CD4-positive, alpha-beta T cell treated with Interleukin-15 for 4 hours (primary cell): ENCODE measurements around the gene RGS3.

ENCODE experiments used
- DNase-seq: peaks from one replicate; pipeline ENCODE4 v3.0.0-alpha.2; 2020; ENCODE audit warnings: low spot score

RGS3 gene

DNA sequence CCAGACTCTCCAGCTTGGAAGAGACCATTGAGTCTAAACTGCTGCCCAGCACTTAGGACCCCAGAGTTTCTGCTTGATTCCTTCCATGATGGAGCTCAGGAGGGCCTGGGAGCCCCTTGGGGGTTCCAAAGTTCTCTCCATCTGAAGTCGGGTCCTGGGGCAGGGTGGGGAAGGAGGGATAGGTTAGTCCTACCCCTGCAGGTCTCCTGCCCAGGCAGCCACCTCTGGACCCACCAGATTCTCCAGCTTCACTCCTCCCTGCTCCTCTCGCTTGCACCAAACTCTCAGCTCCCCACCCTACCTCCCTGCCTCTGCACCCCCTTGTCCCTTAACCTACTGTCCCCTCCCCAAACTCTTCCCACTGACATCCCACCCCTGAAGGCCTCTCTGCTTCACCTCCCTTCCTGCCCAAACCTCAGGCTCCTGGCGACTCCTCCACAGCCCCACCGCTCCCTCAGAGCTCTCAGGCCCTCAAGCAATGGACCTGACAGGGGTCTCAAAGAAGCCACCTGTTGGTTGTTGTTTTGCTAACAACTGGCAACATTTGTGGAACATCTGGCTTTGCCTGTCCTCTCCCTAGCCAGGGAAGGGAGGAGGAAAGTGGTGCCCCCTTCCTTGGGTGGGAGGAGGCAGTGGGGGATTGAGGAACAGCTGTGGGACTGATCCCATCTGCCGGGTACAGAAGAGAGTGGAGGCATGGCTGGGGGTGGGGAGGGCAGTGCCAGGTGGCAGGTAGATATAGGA, 137.5 kb downstream of the RGS3 start:
- DNase-seq, result no peak

DNA sequence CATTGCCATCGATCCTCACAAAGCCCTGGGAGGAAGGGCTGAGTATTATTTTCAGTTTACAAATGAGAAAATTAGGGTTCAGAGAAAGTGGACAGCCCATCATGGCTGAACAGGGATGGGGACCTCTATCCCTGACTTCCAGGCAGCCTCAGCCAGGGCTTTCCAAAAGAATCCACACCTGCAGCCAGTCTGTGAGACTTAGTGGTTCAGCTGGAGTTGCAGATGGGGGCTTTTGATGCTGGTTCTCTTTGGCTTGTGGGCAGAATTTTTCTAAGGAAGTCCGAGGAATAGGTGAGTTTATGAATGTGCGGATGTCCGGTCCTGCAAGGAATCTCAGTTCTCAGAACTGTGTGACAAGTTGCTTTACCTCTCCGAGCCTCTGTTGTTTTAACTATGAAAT, 138.1 kb downstream of the RGS3 start:
- no peak for DNase-seq

DNA sequence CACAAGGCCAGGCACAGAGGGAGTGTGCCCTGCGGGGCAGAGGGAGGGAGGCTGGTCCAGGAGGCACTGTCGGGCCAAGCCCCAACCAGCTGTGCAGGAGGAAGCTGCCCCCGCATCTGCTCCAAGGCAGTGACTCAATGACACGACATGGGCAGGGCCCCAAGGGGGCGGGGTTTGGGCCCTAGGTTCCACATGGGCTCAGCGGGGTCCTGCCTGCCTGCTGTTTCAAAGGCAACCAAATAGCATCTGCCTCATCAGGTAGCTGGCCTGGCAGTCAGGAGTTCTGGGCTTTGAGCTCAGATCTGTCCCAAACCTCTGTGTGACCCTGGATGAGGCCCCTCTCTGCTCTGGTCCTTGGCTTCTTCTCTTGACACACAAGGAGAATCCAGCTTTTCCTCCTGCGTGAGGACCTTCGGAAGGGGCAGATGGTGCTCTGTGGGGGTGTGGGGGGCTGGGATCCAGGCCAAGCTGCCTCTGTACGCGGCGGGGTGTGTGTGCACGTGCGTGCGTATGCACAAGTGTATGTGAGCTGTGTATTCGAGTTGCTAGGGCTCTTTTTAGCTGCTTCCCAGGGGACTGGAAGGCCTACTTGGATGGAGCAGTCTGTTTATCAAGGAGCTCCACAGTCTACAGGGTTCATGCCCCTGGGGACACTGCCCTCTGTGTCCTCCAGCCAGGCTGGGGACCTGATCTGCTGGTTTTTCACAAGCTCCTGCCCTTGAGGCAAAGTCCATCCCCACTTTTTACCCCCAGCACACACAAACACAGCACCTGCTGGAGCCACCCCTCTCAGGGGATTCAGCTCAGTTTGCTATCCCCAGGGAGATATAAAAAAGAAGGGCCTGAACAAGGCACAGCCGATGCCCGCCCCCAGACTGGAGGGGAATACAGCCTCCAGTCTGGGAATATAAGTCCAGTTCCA, 138.9 kb downstream of the RGS3 start:
- DNase-seq, result no peak

DNA sequence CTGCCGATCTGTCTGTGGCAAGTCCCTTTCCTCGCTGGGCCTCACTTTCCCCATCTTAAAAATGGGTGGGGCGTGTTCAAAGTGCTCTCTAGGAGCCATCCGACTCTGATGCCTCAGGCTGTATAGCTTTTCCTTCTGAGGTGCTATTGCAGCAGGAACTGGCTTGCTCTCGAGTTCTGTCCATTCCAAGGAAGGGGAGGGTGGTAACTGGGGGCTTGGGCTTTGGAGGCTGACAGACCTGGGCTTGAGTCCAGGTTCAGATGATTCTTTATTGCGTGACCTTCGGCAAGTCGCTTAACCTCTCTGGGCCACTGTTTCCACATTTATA, 139.5 kb downstream of the RGS3 start:
- DNase-seq, result no peak

DNA sequence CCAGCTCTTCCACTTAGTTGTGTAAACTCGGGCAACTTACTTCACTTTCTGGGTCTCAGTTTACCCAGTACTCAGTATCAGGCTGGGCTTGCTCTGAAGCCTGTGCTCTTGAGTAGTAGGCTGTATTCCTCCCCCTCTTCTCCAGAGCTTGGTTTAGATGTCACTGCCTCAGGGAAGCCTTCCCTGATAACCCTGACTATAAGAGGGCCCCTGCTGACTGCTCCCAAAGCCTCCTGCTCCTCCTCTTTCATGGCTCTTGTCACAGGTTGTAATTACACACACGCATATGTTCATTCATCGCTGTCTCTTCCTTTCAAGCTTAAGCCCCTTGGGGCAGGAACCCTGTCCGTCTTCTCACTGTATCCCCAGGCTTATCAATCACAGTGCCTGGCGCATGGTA, 140.2 kb downstream of the RGS3 start:
- no peak for DNase-seq

DNA sequence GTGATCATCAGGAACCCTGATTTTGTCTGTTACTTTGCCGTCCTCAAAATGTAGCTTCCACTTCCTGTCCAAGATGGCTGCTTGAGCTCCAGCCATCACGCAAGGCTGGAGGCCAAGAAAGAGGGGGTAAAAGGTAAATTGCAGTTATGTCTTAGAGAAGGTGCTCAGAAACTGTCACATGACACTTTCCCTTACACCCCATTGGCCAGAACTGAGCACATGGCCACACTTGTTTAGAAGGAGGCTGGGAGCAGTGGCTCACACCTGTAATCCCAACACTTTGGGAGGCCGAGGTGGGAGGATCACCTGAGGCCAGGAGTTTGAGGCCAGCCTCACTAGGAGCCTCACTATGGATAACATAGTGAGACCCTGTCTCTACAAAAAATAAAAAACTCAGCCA, 140.9 kb downstream of the RGS3 start:
- DNase-seq, result no peak

DNA sequence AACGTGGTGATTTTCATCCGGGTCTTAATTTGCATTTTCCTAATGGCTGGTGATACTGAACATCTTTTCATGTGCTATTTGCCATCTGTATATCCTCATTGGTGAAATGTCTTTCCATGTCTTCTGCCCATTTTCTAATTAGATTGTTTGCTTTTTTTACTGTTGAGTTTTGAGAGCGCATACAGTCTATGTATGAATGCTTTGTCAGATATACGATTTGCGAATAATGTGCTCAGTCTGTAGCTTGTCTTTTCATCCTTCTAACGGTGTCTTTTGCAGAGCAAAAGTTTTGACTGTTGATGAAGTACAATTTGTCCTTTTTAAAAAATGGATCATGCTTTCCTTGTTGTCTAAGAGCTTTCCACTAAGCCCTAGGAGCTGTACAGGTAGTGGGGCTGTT, 143.0 kb downstream of the RGS3 start:
- DNase-seq, result no peak

DNA sequence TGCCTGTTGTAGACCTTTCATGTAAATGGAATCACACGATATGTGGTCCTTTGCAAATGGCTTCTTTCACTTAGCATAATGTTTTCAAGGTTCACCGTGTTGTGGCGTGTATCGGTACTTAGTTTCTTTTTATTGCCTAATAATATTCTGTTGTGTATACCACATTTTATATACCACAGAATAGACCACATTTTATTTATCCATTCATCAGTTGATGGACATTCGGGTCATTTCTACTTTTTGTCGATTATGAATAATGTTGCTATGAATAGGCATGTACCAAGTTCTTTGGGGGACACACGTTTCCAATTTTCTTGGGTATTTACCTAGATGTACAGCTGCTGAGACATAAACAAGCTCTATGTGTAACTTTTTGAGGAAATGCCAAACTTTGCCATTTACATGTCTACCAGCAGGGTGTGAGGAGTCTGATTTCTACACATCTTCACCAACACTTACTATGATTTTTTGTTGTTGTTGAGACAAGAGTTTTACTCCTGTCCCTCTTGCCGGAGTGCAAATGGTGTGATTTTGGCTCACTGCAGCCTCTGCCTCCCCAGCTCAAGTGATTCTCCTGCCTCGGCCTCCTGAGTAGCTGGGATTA, 144.7 kb downstream of the RGS3 start:
- no peak for DNase-seq

DNA sequence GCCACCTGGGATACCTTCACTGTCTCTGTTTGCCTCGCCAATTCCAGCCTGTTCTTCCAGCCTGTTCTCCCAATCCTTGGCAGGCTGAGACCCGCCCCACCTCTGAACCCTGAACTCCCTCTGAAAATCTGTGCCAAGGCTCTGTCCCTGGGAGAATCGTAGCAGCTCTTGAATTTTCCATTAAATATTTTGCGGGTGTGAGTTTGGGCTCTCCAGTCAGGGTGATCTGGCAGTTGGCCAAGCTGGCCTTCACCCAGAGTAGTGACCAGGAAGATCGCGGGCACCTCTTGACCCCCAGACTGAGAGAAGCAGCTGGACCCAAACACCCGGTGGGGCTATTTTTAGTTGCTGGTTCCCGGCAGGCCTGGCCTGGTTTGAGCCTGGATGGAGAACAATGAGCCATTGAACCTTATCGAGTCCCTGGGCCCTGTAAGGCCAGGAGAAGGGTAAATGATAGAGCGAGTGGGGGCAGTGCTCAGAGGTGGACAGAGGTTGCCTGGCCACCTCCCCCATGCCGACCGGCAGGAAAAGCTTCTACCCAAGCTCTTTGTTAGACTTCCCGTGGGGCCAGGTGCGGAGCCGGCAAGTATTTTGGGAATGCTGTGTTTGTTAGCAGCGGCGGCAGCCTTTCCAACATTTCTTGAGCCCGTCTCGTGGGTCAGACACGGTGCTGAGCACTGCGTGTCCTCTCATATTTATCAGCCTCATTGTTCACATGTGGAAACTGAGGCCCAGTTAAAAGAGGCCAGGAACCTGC, 146.2 kb downstream of the RGS3 start:
- no peak for DNase-seq

DNA sequence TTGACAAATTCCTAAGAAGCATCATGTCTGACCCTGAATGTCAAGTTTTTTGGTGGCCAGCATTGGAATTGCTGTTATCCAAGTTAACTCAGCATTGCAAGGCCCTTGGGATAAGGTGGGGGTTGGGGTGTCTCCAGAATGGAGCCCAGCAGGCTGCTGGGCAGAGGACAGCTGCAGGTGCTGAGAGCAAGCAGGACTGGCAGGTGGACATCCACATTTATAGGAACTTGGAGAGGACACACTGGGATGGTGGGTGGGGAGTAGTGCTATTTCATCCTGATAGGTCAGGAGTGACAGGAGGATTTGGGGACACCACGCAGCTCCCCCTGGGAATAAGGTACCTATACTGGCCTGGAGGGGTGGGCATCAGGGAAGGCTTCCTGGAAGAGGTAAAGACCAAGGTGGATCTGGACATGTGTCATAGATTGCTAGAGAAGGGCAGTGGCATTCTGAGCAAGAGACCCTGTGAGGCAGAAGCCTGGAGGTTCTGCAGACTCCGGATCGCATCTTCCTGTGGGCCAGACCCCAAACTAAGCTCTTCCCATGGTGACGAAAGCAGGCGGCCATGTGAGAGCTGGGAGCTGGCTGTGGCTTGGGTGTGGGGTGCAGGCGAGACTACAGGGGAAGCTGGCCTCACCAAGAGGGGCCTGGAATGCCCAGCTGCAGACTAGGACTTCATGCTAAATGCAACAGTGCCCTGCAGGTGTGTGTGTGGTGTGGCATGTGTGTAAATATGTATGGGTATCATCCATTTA, 148.1 kb downstream of the RGS3 start:
- DNase-seq, result no peak

DNA sequence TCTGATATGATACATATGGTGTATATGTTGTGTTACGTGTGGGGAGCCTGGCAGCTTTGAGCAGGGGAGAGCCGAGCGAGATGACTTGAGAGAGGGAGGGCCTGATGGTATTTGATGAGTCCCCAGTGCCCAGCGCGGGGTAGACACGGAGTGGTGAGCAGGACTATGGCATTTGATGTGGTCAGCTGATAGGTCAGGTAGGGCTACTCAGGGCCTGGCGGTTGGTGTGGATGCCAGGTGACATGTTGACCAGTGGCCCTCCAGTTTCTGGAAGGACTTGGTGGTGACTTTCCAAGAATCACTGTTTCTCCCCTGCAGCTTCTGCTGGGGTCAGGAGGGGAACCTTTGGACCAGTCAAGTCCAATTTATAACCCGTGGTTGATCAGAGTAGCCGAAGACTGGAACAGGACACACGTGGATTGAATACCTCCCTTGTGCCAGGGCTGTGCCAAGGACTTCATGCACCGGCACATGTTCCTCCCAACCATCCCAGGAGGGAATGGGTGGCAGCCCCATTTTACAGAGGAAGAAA, 148.8 kb downstream of the RGS3 start:
- no peak for DNase-seq

DNA sequence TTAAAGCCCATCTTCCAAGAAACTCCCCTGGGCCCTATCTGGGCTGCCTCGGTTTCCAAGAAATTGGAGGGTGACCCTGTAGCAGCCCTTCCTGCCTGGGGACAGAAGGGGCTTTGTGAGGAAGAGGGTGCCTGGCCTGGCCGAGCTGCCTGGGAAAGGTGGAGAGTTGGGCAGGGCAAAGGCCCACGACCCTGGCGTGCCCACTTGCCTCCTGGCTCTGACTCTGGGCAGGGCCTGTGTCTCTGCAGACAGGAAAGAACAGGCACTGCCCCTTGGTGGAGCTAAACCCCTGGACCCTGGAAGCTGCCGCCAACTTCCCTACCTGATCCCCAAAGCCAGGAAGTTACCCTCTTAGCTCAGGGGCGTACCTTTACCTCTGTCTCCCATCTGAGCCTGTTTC, 149.3 kb downstream of the RGS3 start:
- no peak for DNase-seq

DNA sequence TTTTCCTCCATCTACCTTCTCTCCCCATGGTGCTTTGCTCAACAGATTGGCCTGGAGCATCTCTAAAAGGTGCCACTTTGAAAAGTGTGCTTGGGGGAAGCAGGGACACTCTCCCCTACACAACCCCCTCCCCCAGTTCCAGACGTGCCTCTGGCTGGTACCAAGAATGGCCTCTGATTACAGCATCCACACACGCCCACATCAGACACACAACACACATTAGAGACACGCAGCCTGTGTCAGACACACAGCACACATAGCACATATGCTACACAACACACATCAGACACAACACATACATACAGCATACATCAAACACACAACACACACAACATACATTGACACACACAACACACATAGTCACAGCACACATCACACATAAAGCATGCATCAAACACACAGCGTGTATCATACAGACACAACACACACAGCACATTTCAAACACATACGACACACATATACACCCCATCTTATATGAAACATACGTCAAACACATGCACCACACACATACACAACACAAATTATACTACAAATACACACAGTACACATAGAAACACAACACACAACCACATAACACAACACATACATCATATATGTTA, 150.4 kb downstream of the RGS3 start:
- no peak for DNase-seq

DNA sequence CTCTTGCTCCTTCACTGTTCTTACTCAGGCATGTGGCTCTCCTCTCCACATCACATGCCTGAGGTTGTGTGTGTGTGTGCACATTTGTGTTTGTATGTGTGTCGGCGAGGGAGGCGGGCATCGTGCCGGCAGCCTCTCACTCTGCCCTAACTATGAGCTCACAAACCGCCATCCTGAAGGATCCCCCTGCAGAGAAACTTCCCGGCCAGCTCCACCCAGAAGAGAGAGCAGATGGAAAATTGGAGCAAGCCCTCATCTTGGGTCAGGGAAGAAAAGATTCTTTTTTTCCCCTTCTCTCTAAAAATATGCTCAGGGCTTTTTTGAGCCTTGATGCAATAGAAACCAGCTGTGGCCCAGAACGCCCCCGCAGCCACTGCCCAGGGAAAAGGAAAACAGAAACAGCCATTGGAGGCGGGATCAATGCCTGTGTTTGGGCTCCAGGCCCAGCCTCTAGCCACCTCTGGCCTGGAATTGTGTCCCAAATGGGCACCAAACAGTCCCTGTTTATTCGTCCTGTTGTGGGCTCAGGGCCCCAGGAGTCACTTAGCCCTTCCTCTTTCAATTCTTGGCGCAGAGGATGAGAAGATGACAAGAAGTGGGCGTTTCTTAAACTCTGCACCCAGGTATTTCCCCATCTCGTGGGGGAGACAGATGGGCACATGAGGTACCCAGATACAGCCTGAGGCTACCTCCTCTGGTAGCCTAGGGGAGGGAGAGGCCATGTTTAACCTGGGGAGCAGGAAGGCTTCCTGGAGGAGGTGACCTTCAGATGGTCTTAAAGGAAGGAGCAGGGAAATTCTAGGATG, 151.5 kb downstream of the RGS3 start:
- DNase-seq, result no peak

DNA sequence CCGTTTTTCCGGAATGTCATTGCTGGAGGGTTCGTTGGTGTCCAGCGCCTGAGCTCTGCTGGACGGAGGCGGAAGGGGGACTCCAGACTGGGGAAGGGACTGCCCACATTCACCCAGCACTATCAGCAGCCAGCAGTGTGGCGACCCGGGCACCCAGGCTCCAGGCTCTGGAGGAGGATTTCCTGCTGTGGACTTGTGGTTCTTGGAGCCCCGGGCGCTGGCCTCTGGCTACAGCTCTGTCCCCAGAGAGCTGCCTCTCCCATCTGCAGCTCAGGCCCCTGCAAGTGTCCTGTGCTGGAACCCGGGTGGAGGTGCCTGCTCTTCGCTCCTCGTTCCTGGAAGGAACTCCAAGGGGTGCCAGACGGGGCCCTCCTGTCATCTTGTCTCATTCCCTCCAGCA, 152.6 kb downstream of the RGS3 start:
- no peak for DNase-seq

DNA sequence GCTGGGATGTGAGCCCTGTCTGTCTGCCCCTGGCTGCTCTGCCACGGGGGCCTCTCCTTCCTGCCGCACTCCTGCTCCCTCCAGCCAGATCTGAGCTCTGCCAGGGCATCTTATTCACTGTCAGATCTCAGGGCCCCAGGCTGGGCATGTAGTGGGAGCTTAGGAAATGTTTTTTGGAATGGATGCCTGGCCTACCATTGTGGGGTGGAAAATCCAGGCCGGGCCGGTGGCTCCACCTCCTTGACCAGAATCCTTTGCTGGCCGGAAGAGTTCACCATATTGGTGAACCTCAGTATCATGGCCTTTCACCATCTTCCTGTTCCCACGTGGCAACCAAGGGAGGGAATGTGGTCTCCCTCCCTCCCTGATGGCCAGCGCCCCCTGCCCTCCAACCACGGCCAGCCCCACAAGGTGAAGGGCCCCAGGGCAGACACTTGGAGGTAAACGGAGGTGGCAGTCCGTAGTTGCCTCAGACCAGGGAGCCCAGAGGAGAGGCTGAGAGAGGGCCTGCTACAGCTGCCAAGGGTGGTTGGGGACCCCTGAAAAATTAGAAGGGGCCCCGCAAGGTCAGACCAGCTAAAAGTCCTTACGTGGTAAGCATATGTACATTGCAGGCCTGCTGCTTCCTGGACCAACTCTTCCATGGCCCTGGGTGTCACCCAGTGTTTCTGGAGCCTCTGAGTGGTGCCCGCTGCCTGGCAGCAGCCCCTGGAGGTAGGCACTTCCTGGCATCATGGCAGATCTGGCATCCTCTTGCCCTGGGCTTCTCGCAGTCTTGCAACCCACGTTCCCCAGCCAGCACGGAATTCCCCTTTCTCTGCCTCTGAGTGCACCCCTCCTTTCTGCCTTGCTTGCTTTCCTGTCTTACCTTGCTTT, 153.3 kb downstream of the RGS3 start:
- no peak for DNase-seq

DNA sequence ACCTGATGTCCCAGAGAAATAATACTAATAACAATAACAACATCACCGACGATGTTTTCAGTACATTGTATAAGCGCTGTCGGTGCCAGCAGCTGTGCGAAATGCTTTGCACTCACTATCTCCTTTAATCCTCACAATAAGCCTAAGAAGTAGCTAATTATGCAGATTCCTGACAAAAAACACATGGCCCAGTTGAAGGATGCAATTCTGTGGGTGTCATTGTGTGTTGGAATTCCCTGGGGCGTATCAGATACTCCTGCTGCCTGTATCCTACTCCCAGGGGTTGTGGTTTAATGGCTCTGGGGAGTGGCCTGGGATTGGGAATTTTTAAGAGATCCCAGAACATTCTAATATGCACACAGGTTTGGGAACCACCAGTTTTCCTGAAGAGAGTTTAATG, 154.0 kb downstream of the RGS3 start:
- DNase-seq, result no peak

DNA sequence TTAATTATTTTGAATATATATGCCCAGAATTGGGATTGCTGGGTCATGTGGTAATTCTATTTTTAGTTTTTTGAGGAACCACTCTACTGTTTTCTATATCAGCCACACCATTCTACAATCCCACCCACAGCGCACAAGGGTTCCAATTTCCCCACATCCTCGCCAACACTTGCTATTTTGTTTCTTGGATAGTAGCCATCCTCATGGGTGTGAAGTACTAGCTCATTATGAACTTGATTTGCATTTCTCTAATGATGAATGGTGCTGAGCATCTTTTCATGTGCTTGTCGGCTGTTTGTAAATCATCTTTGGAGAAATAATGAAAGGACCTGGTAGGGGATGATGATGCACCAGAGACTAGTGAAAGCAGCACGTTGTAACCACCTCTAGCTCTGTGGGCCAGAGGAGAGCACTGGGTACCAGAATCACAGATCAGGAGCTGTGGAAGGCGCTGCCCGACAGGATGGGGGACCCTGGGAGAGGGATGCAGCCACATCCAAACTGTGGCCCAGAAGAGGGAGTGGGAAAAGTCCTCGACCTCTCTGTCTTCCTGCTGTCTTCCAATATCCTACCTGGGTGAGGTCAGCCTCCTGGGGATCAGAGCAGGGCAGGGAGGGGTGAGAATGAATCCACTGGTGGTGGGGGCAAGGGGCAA, 155.4 kb downstream of the RGS3 start:
- no peak for DNase-seq
